Measurements from ENCODE around the gene LOXHD1.

The LOXHD1 gene

DNA sequence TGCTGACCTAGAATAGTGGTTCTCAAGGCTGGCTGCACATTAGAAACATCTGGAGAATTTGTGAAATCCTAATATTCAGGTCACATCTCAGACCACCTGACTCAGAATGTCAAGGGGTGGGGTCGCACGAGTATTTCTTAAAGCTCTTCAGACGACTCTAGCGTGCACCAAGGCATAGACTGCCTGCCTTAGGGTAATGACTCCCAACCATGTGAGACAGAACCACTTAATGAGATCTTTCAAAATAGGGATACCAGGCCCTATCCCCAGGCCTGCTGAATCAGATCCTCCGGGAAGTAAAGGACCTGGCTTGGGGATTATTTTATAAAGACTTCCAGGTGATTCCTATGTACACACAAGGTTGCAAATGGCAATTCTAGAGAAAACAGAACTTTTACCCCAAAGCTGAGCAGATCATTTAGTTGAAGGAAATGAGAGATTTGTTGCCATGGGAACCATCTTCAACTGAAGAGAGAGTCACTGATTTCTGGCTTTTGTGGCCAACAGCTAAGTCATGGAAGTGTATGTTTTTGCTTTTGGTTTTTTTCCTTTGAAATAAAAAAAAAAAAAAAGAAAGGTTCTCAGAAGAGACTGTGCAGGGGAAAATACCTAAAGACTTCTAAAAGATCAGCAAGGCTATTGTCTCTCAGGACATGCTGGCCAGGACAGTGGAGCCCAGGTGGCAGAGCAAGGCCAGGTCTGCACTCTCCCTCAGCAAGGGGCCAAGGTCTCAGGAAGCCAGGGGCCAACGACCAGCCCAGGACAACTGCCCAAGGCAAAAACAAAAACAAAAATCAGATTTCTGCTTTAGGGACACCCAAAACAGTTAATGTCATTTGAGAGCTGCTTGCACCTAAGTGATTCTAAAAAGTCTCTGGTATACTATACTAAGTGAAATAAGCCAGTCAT, 15.3 kb upstream of the LOXHD1 start:
- in situ Hi-C loops (cut with HindIII; ENCODE audit: low sequenced_read_pairs): no loop called here

DNA sequence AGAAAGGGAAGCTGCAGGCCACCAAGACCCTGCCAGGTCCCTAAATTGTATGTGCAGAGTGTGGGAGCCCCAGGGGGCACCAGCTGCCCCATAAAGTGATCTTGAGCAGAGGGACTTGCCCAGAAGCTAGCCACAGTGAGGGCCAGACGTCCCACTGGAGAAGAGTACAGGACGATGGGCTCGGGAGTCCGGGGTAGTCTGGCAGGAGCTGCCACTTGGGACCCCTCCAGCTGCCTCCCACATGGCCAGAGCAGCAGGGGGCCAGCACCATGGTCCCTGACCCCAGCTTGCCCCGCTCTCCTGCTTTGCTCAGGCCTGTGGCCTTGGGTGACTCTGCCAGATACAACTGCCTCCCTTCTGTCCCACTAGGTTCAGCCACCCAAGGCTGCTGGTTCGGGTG, 11.7 kb upstream of the LOXHD1 start:
- in situ Hi-C loops (cut with HindIII; ENCODE audit: low sequenced_read_pairs): no loop called here

DNA sequence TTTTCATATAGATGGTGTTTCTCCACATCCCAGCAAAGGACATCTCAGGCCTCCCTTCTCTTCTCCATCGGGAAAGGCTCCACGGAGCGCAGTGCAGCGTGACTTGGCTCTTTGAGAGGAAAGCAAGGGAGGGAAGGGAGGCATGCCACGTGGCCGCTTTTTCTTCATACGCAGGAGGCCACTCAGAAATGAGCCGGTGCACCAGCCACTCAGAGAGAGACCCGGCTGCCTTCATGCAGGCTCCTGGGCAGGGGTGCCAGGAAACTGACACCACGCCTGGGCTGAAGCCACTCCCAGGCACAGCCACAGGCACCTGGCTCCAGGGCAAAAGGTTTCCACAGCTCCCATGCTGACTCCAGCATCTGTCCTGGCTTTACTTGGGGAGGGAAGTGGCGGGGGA, 11.1 kb upstream of the LOXHD1 start:
- in situ Hi-C loops (cut with HindIII; ENCODE audit: low sequenced_read_pairs): no loop called here

DNA sequence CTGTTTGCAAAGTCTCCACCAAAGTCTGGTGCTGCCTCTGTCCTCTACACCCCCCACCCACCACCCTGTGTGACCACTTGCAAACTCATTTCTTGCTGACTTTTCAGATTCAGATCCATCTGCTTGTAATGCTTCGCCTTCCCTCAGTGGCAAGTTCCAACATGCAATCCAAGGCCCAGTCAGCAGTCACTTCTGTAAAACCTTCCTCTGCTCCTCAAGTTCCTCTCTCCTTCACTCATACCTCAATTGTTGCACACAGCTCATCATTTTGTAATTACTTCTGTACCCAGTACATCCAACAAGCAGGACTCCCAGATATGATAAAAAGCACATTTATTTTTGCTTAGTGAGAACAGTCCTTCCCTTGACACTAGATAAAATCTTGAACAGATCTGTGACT, 6.5 kb upstream of the LOXHD1 start:
- in situ Hi-C loops (cut with HindIII; ENCODE audit: low sequenced_read_pairs): no loop called here

DNA sequence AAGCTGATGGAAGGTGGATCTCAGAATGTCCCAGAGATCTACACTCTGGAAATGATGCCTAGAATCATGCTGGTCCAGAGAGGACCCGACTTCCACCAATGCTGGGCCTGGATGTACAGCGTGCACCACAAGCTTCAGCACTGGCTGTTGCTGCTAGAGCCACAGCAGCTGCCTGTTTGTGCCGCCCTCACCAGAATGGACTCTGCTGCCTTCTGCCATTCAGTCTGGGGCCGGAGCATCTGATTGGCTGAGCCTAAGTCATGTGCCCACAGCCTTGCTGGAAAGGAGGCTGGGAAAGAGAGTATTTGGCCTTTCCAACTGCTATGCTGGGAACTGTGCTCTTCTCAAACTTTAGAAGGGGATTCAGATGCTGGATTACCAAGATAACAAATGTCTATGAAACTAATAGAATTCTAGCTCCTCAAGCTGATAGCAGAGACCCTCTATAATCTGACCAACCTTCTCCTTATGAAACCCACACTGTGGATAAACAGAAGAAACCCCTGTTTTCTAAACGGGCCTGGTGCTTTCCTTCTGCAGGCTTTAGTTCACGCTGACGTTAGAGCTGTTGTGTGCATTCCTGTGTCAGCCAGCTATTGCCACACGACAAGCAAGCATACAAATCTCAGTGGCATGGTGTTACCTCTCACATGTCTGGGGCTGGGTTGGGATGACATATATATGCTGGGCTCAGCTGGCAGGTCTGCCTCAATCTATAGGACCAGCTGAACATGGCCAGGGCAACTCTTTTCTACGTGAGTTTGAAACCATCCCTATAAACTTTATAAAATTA, 4.1 kb upstream of the LOXHD1 start:
- in situ Hi-C loops (cut with HindIII; ENCODE audit: low sequenced_read_pairs): no loop called here

DNA sequence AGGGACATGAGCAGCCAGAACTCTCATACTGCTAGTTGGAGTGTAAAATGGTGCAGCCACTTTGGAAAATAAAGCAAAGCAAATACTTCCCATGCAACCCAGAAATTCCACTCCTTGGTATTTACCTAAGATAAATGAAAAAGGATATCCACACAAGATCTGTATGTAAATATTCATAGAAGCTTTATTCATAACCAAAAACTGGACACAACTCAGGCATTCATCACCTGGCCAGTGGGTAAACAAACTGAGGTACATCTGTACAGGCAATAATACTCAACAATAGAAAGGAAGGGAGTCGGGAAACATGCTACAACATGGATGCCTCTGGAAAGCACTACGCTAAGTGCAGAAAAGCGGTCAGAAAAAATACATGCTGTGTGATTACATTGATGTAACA, 2.5 kb upstream of the LOXHD1 start:
- in situ Hi-C loops (cut with HindIII; ENCODE audit: low sequenced_read_pairs): loop anchor here (5.0 kb wide), 1 partner anchor 512 kb away; no protein-coding TSS in a partner anchor

DNA sequence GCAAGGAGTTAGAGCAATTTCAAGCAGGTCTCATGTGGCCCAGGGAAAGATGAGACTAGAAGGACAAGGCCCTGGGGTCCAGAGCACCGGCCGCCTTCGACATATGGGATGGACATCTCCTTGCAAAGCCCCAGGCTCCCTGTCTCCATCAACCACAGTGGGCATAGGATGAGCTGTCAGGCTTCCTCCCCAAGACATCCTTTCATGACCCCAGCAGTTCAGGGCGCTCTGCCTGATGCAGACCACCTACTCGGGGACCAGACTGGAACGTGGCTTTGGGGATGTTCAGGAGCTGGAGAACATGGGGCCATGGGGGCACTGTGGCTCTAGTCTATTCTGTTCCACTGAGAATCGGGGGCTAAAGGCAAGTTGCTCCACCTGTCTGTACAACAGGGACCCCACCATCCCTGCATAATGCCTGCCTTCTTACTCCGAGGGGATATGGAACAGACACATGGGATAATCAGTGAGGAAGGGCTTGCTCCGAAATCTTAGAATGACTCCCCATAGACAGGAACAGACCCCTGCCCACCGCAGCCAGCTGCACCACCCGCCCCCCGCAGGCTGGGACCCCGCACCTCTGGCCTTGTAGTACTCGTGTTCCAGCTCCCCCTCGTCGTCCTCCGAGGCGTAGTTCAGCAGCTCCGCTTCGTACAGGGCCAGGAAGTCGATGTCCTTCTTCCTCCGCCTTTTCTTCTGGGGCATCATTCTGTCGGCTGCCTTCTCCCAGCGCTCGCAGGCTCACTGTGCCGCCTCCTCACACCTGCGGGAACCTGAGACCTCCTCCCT, 500 bp downstream of the LOXHD1 start:
- in situ Hi-C loops (cut with HindIII; ENCODE audit: low sequenced_read_pairs): loop anchor here (5.0 kb wide), 1 partner anchor 509 kb away; no protein-coding TSS in a partner anchor

DNA sequence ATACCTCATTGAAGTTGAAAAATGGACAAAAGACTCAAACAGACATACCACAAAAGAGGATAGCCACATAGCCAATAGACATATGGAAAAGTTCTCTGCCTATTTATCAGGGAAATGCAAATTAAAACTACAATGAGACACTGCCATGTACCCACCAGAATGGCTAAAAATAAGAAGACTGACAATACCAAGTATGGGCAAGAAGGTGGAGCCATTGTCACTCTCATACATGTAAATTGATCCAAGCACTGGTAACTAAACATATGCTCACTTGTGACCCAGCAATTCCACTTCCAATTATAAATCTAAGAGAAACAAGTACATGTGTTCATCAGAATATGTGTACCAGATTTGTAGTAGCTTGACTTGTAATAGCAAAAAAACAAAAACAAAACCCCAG, 4.6 kb downstream of the LOXHD1 start:
- in situ Hi-C loops (cut with HindIII; ENCODE audit: low sequenced_read_pairs): no loop called here

DNA sequence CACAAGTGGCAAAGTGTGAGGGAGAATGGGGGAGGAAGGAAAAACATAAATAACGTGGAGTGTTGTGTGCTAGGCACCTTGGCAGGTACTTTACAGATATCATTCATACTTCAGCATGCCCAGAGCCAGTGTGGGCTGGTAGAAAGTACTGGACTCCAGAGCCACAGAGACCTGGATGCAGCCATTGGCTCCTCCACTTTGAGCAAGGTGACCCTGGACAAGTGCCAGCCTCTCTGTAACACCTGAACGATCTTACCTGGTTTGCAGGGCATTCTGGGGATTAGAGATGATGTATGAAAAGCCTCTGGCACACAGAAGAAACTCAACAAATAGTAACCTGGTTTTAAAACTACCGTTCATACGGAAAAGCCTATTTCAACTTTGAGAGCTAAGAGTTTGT, 6.3 kb downstream of the LOXHD1 start:
- in situ Hi-C loops (cut with HindIII; ENCODE audit: low sequenced_read_pairs): no loop called here

DNA sequence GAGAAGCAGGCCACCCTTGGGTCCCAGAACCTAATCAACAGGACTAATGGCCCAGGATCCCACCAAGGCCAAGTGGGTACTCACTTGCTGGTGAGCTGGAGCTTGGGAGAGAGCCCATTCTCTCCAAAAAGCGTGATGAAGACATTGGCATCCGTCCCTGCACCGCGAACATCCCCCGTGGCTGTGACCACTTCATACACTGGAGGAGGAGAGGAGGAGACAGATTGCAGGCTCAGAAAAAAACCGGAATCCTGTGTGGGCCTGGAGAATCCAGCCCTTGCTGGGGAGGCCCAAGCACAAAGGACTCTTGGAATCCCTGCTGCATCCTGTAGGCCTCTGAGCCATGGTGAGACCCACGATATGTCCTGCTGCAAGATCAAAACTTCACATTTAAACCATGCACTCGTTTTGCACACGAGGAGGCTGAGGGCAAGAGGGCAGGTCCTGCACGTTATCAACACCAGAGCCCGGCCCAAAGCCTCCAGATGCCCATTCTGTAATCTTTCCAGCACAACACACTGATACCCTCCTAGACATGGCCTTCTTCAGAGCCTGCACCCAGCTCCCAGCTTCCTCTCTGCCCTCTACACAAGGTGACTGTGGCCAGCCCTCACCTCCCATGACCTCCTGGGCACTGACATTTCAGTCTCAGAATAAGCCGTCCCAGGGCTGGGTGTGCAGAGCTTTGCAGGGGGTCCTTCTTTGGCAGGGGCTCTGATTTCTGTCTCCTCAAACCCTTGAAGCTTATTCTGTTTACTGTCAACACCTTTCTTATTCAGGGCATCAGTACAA, 7.8 kb downstream of the LOXHD1 start:
- in situ Hi-C loops (cut with HindIII; ENCODE audit: low sequenced_read_pairs): no loop called here

DNA sequence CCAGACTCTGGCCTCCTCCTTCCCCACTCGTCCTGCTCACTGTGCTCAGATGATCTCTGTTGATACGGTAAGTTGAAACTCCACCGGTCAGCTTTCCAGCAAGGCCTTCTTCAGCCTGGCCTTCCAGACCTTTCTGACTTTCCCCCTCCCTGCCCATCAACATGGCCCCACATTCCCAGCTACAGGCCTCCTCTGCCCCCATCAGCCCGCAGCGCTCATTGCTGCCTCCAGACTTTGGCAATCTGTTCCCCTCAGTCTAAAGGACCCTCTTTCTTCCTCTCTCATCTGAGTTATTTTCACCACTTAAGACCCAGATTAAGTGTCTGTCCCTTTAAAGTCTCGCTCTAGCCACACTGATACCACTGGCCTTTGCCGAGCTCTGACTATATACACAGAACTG, 10.6 kb downstream of the LOXHD1 start:
- in situ Hi-C loops (cut with HindIII; ENCODE audit: low sequenced_read_pairs): no loop called here

DNA sequence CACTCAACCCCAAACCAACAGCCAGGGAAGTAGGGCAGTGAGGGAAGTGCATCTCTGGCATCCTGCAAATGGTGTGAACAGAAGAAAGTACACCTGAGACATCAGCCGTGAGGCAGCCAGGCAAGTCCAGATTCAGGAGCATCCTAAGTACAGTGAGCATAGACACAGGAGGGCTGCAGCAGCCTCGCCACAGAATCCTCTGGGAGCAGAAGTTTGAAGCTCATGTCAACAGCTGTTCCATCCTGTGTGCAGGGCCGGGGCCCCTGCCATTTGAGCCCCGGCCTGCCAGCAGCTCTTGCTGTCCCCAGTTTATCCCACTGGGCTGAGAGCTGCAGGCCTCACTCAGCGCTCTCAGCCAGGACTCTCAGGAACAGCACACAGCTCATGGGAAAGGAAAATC, 14.5 kb downstream of the LOXHD1 start:
- in situ Hi-C loops (cut with HindIII; ENCODE audit: low sequenced_read_pairs): no loop called here

DNA sequence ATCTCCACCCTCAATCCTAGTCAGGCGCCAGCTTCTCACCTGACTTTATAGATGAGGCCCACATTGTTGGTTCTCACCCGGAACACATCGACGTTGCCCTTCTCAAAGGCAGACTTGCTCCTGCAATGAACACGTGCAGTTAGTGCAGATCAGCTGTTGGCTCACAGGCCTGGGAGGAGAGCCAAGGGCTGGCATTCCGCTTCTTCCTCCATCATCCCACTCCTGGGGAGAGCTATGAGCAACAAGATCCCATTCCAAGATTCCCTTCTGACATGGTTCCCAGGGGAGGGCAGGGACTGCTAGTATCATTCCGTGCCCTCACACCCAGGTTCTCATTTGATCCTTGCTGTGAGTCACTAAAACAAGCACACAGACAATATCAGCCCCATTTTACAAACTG, 15.1 kb downstream of the LOXHD1 start:
- in situ Hi-C loops (cut with HindIII; ENCODE audit: low sequenced_read_pairs): no loop called here

DNA sequence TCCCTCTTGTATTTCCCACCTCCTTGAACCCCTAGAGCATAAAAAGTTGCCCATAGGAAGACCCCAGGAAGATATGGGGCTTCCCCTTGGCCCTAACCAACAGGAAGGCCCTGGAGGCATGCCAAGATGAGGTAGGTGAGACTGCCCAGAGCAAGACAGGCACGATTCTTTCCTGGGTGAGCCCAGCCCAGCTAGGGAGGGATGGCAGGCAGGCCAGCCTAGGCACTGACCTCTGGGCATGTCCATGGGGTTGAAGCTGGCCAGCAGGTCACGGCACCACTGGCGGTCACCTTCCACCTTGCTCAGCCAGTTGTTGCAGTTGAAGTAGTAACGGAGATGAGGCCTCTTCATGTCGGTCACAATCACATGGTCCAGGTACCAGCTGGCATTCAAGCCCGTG, 17.6 kb downstream of the LOXHD1 start:
- in situ Hi-C loops (cut with HindIII; ENCODE audit: low sequenced_read_pairs): no loop called here

DNA sequence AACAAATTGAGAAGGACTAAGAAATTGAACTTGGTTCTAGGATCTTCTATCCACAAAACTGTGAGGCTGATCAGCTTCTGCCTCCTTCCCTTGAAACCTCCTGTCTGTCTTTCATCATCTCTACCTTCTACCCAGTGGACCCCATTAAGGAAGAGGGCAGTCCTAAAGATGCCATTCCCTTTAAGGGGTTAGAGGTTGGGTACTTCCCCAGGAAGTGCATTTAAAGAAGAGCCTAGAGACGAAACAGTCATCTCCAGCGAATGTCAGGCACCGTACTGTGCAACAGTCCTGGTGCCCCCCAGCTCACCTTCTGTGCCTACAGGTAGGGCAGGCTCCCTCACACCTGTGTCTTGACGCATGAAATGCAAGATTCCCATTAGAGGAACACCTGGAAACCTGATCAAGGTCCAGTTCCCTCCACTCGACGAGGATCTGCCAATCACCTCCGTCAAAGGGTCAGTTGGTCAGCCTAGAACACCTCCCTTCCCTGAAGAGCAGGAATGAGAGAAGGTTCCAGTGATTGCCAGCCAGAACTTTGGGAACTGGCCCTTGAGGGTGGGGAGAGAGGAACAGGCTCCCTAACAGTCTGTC, 20.9 kb downstream of the LOXHD1 start:
- in situ Hi-C loops (cut with HindIII; ENCODE audit: low sequenced_read_pairs): no loop called here

DNA sequence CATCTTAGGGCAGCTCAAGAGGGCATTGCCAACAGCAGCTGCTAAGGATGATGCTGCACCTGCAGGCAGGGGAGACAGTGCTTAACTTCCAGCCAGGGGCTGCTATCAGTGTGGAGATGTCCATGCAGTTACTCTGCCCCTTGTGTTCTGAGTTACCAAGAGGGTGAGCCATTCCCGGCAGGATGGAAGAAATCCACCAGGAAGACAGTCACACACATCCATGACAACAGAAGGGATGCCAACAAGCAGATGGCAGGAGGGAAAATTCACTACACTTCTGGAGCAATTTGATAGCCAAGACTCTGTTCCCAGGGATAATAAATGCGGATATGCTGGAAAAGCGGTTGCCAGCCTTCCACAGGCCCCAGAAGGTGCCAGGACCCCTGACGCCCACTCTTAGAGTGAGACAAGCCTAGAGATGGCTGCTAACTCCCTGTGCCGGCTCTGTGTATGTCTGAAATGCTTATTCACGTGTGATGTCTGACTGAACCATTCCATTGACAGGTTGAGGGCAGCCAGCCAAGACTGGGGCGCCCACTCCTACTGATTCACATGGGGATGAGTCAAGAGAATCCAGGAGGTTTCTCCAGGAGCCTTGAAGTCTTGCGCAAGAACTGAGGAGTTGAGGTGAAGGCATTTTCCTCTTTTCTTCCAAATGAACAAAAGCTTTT, 24.5 kb downstream of the LOXHD1 start:
- in situ Hi-C loops (cut with HindIII; ENCODE audit: low sequenced_read_pairs): no loop called here

DNA sequence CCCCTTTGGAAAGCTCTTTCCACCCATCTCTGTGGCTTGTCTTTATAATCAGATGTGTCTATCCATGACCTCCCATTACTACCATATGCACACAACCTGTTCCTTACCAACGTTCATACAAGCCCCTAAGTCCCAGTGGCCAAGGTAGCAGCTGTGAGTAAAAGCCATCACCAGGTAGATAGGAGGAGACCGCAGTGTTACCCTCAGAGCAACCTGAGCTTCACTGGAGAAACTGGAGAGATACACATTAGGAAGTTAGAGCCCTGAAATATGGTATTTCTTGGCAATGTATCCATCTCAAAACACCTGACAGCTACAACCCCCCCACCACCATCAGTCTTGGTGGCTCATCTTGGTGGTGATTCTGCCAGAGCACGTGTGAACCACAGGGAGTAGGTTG, 26.0 kb downstream of the LOXHD1 start:
- in situ Hi-C loops (cut with HindIII; ENCODE audit: low sequenced_read_pairs): no loop called here

DNA sequence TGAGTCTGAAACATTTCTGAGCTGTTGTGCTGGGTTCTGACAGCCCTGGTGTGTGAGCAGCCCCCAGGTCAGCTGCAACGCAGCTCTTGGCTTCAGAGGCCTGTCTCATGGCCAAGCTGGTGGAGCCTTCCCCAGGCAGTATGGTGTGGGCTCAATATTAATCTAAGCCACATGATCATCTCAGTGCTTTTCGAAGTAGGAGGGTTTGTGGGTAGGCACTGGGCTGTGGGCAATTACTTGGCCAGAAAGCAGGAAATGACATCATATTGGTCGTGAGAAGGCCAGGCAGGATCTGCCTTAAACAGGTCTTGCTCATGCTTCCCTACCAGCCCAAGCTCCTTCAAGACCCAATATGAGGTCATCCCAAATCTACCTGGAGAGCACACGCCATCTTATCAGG, 26.9 kb downstream of the LOXHD1 start:
- in situ Hi-C loops (cut with HindIII; ENCODE audit: low sequenced_read_pairs): no loop called here

DNA sequence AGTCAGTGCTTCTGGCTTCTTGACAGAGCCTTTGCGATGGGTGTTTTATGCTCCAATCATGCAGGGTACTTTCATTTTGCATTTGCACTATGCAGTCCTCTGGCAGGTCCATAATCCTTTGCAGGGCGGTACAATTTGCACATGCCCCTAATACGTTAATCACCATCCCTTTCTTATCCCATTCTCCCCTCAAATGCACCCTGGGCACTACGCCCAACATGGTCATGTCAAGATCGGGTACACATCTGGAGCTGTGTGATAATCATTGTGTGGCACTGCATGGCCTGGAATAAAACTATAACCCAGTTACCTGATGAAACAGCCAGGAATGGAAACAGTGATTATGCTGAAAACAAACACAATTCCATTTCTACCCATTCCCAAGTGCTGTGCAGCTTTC, 27.7 kb downstream of the LOXHD1 start:
- in situ Hi-C loops (cut with HindIII; ENCODE audit: low sequenced_read_pairs): no loop called here

DNA sequence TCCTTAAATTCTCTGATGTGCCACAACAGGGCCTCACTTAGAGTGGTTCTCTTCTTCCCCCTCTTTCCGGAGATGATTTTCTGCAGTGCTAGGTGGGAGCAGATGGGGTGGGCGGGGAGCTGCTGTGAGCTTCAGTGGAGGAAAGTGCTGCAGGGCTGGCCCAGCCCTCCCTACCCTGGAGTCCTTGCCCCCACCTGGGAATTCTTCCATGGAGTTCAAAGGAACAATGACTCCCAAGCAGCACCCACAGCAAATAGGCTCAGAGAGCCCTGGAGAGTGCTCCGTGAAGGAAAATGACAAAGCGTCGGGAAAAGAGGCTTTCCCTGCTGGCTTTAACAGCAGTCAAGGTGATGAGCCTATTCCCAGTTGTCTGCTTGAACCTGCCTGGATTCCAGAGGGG, 28.8 kb downstream of the LOXHD1 start:
- in situ Hi-C loops (cut with HindIII; ENCODE audit: low sequenced_read_pairs): no loop called here
